Stimulated activated naive CD8-positive, alpha-beta T cell treated with anti-CD3 and anti-CD28 coated beads, Interleukin-15, Interleukin-2, amounts not matched to agents 100 ng/mL and 50 ng/mL, for 24 hours (primary cell): Measurements from ENCODE around the gene RPTOR.

Experiments used
- H3K27ac Mint-ChIP-seq: one replicate; pipeline ENCODE4 v1.8.0; 2021; ENCODE audit warnings: mild to moderate bottlenecking, mixed read lengths
- H3K27me3 Mint-ChIP-seq: one replicate; pipeline ENCODE4 v1.8.0; 2021; ENCODE audit warnings: mixed read lengths
- H3K36me3 Mint-ChIP-seq: one replicate; pipeline ENCODE4 v1.8.0; 2021; ENCODE audit warnings: low read depth, mixed read lengths
- H3K4me1 Mint-ChIP-seq: one replicate; pipeline ENCODE4 v1.8.0; 2021; ENCODE audit warnings: low read depth, mixed read lengths
- H3K4me3 Mint-ChIP-seq: one replicate; pipeline ENCODE4 v1.8.0; 2021; ENCODE audit warnings: mild to moderate bottlenecking, mixed read lengths
- H3K9me3 Mint-ChIP-seq: one replicate; pipeline ENCODE4 v1.8.0; 2021; ENCODE audit warnings: mixed read lengths

Gene RPTOR

DNA sequence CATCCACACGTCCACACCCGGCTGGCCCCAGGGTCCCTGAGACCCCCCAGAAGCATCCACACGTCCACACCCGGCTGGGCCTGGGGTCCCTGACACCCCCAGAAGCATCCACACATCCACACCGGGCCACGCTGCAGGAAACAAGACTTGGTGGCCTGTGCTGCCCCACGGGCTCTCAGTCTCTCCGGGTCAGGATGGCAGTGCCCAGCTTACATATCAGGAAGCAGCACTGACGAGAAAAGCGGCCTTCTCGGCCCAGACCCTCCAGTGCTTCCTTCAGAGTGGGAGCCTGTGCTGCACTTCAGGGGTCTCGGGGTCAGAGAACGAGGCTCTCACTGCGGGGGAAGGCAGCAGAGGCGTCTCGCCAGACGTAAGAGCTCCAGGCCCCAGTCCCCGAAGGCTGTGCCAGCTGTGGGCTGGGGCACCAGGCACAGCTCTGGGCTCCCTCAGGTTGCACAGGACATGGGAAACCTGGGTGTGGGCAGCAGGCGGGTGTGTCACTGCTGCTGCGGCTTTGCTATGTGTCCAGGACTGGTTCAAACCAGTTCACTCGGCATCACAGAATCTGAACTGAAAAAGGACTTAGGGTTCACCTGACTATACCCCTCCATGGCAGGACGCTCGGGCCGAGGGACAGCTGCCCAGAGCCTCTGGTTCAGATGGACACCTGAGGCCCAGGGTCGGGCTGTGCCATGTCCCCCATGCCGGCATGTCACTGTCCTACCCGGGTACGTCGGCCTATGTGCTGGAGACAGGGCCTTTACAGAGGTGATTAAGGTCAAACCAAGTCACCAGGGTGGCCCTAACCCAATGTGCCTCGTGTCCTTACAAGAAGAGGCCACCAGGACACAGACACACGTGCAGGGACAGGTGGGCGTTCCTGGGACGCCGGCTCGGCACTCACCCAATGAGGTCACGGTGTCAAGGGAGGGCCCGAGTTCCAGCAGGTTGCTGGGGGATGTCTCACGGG is 406.8 kb downstream of the RPTOR start:
- H3K27ac Mint-ChIP-seq = no peak overlapping the region
- no peaks in the 10 kb centered on the region for H3K9me3 Mint-ChIP-seq
- H3K36me3 Mint-ChIP-seq = peaks cover 33% of the 10 kb centered on the region
- H3K4me1 Mint-ChIP-seq = no peaks in the 10 kb centered on the region
- no peaks in the 10 kb centered on the region for H3K27me3 Mint-ChIP-seq
- H3K4me3 Mint-ChIP-seq = no peak overlapping the region

GRCh38 chr17:80952291-80952690 is 407.7 kb downstream of the RPTOR start:
- Mint-ChIP-seq H3K27ac (no peak overlapping the region), H3K9me3 (no peaks in the 10 kb centered on the region), H3K4me3 (no peak overlapping the region), H3K4me1 (no peaks in the 10 kb centered on the region), H3K27me3 (no peaks in the 10 kb centered on the region), H3K36me3 (peaks cover 24% of the 10 kb centered on the region)

GRCh38 chr17:80953471-80954315 is 409.1 kb downstream of the RPTOR start:
- H3K4me3 Mint-ChIP-seq = no peak overlapping the region
- no peaks in the 10 kb centered on the region for H3K27me3 Mint-ChIP-seq
- H3K27ac Mint-ChIP-seq = no peak overlapping the region
- H3K36me3 Mint-ChIP-seq = peaks cover 20% of the 10 kb centered on the region
- H3K4me1 Mint-ChIP-seq = no peaks in the 10 kb centered on the region
- no peaks in the 10 kb centered on the region for H3K9me3 Mint-ChIP-seq

DNA sequence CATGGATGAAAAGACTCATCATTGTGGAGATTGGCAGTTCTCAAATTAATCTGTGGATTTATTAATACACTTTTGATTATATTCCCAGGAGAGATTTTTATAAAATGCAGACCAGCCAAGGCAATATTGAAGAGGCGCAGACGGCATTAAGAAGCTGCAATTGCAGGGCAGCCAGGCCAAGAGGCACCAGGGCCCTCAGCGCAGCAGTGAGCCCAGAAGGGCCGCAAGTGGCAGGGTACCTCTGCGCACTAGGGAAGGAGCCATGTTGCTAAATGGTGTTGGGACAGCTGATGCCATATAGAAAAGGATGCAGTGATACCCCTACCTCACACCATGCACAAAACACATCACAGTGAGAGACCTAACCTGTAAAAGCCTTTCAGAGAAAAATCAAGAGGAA is 410.4 kb downstream of the RPTOR start:
- H3K27ac Mint-ChIP-seq = no peak overlapping the region
- no peak overlapping the region for H3K4me3 Mint-ChIP-seq
- H3K36me3 Mint-ChIP-seq = peaks cover 20% of the 10 kb centered on the region

DNA sequence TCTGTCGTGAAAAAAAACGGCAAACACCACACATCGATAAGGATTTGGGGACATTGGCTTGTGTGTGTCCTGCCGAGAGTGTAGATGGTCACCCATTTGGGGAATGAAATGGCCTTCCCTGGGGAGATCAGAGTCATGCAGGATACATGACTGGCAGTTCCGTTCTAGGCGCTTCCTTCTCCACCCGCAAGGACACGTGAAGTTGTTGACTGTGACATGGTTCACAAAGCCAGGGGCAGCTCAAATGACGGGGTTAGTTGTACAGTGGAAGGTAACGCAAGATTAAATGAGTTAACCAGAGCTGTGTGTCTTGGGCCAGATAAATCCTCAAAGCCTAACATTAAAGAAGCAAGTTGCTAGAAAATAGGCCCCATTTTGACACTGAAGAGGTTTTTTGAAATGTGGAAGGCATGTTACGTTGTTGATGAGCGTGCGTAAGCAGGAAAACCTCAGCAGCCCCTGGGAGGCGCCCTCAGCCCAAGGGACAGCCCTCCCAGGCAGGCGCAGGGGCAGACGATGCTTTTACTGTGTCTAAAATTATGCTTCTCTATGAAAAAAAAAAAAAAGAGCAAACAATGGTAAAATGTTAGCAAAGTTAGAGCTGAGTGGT is 411.1 kb downstream of the RPTOR start:
- Mint-ChIP-seq H3K4me1 (no peaks in the 10 kb centered on the region), H3K36me3 (peaks cover 20% of the 10 kb centered on the region), H3K27ac (no peak overlapping the region), H3K4me3 (no peak overlapping the region), H3K27me3 (no peaks in the 10 kb centered on the region), H3K9me3 (no peaks in the 10 kb centered on the region)

More for the DNA sequence above, 410.4 kb downstream of the RPTOR start:
- Mint-ChIP-seq H3K9me3 (no peaks in the 10 kb centered on the region), H3K27me3 (no peaks in the 10 kb centered on the region), H3K4me1 (no peaks in the 10 kb centered on the region)

- Mint-ChIP-seq H3K4me1 (no peaks in the 10 kb centered on the region), H3K36me3 (peaks cover 20% of the 10 kb centered on the region), H3K27ac (no peak overlapping the region), H3K4me3 (no peak overlapping the region), H3K9me3 (no peaks in the 10 kb centered on the region), H3K27me3 (no peaks in the 10 kb centered on the region)
Measured at GRCh38 chr17:80956321-80957190, 411.9 kb downstream of the RPTOR start.

DNA sequence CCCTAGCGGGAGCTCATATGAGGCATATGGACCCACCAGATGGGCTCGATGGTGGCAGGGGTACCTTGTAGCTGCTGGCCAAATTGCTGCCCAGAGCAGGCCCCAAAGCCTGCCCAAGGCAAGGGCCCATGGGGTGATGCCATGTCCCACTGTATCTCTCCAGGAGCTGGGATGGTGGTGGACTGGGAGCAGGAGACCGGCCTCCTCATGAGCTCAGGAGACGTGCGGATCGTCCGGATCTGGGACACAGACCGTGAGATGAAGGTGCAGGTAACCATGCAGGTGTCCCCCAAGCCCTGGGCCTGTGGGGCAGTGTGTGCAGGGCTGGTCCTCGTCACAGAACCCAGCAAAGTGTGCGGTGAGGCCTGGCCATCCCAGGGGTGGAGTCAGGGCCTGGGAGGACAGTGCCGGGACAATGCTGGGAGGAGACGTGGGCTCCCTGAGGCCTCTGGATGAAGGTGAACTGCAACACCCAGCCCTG is 412.9 kb downstream of the RPTOR start:
- peaks cover 15% of the 10 kb centered on the region for H3K36me3 Mint-ChIP-seq
- H3K27me3 Mint-ChIP-seq = no peaks in the 10 kb centered on the region
- H3K4me1 Mint-ChIP-seq = no peaks in the 10 kb centered on the region
- no peaks in the 10 kb centered on the region for H3K9me3 Mint-ChIP-seq
- H3K27ac Mint-ChIP-seq = no peak overlapping the region
- no peak overlapping the region for H3K4me3 Mint-ChIP-seq

DNA sequence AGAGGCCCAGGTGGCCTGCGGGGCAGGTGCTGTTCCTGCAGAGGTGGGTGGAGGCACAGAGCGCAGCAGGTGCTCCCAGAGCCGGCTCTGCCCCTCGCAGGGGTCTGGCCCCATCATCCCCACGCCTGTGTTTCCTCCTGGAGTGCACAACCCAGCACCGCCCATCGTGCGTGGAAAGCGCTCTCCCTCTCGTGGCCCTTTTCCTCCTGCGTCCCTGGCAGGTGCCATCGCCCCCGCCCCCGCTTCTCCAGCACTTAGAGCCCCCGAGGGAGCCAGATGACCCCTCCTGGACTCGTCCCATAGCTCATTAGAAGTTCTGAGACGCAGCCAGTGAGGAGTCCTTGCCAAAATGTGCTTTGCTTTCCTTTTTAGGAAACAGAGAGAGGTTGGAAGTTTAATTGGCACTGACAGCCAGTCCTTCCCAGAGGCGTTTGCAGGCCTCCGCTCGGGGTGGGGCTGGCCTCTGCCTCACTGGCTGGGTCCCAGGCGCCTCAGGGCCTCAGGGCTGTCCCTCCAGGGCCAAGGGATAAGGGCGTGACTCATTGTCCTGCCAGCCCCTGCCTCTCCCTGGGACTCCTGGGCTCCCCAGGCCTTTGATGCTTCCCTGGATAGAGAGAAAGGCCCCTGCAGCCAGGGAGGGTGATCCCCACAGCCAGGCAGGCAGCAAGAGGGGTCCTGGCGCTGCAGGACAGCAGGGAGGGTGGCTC is 414.8 kb downstream of the RPTOR start:
- no peak overlapping the region for H3K4me3 Mint-ChIP-seq
- H3K27ac Mint-ChIP-seq = no peak overlapping the region
- no peaks in the 10 kb centered on the region for H3K27me3 Mint-ChIP-seq
- no peaks in the 10 kb centered on the region for H3K4me1 Mint-ChIP-seq
- H3K9me3 Mint-ChIP-seq = no peaks in the 10 kb centered on the region
- peaks cover 13% of the 10 kb centered on the region for H3K36me3 Mint-ChIP-seq

DNA sequence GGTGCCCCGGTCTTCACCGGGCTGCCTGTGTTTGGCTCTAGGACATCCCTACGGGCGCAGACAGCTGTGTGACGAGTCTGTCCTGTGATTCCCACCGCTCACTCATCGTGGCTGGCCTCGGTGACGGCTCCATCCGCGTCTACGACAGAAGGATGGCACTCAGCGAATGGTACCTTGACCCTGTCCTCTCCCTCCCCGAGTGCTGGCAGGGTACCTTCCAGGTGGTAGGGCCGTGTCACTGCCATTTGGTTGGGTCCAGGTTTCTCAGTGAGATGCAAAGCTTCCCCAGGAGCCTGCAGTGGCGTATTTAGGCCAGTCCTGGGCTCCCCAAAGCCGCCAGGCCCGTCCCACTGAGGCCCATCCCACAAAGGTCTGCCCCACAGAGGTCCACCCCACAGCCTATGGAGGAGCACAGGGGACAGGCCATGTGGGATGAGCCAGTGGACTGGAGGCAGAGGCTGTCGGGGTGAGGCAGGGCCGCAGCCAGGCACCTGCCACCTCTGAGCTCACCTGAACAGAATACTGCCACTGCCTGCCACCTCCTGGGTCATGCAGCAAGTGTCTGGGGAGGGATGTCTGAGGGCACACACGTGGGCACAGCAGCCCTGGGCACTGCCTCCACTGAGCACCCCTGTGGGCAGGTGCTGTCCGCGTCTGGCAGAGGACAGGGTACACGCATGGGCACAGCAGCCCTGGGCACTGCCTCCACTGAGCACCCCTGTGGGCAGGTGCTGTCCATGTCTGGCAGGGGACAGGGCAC is 415.6 kb downstream of the RPTOR start:
- H3K27me3 Mint-ChIP-seq = no peaks in the 10 kb centered on the region
- H3K9me3 Mint-ChIP-seq = no peaks in the 10 kb centered on the region
- H3K36me3 Mint-ChIP-seq = peaks cover 7% of the 10 kb centered on the region
- H3K4me1 Mint-ChIP-seq = no peaks in the 10 kb centered on the region
- no peak overlapping the region for H3K27ac Mint-ChIP-seq
- H3K4me3 Mint-ChIP-seq = no peak overlapping the region

GRCh38 chr17:80960797-80961452 is 416.3 kb downstream of the RPTOR start:
- H3K9me3 Mint-ChIP-seq = no peaks in the 10 kb centered on the region
- H3K4me1 Mint-ChIP-seq = no peaks in the 10 kb centered on the region
- no peak overlapping the region for H3K4me3 Mint-ChIP-seq
- H3K27me3 Mint-ChIP-seq = no peaks in the 10 kb centered on the region
- H3K27ac Mint-ChIP-seq = no peak overlapping the region
- peaks cover 7% of the 10 kb centered on the region for H3K36me3 Mint-ChIP-seq

- H3K4me1 Mint-ChIP-seq = no peaks in the 10 kb centered on the region
- no peak overlapping the region for H3K27ac Mint-ChIP-seq
- no peaks in the 10 kb centered on the region for H3K27me3 Mint-ChIP-seq
- H3K9me3 Mint-ChIP-seq = no peaks in the 10 kb centered on the region
- H3K4me3 Mint-ChIP-seq = no peak overlapping the region
- H3K36me3 Mint-ChIP-seq = peaks cover 11% of the 10 kb centered on the region
Measured at GRCh38 chr17:80961541-80962330, 417.1 kb downstream of the RPTOR start.
